ENCODE data around the gene MTCH2. TPM values are rescaled to one million over a fixed set of nuclear protein-coding genes. Genes with fewer than 3 reads are reported as not detected.

Gene MTCH2
- polyA plus RNA-seq, 1 experiment: 194 TPM

Small RNA genes within 50 kb of the gene (small RNA-seq; reads per million reads assigned to genes)
- gene RNU5E-10P (ENCODE audit: insufficient read length, low read depth): not detected

Other genes with a start within 250 kb of the MTCH2 start
- gene SLC39A13, start 234.0 kb downstream of the MTCH2 start, polyA plus RNA-seq (2011; rRNA removed): 54.4 and 65.9 TPM in 2 replicates
- 211 and 290 TPM in 2 replicates for gene PSMC3, start 216.1 kb downstream of the MTCH2 start, polyA plus RNA-seq (2011; rRNA removed)
- 0.09 TPM in 1 of 2 replicates, not detected in the other for gene RAPSN, start 193.4 kb downstream of the MTCH2 start, polyA plus RNA-seq (2011; rRNA removed)
- 87.2 and 87.5 TPM in 2 replicates for gene CELF1, start 89.4 kb downstream of the MTCH2 start, polyA plus RNA-seq (2011; rRNA removed)
- 39.2 and 39.5 TPM in 2 replicates for gene PTPMT1, start 77.0 kb downstream of the MTCH2 start, polyA plus RNA-seq (2011; rRNA removed)
- gene KBTBD4, start 63.6 kb downstream of the MTCH2 start, polyA plus RNA-seq (2011; rRNA removed): 19.5 and 20.0 TPM in 2 replicates
- 103 and 106 TPM in 2 replicates for gene NDUFS3, start 63.5 kb downstream of the MTCH2 start, polyA plus RNA-seq (2011; rRNA removed)
- gene FAM180B, start 55.9 kb downstream of the MTCH2 start, polyA plus RNA-seq (2011; rRNA removed): not detected in 2 replicates
- 0.14 and 0.19 TPM in 2 replicates for gene C1QTNF4, start 48.1 kb downstream of the MTCH2 start, polyA plus RNA-seq (2011; rRNA removed)
- 2.0 and 2.2 TPM in 2 replicates for gene AGBL2, start 72.8 kb upstream of the MTCH2 start, polyA plus RNA-seq (2011; rRNA removed)
- 60.6 and 74.2 TPM in 2 replicates for gene FNBP4, start 124.8 kb upstream of the MTCH2 start, polyA plus RNA-seq (2011; rRNA removed)
- gene NUP160, start 205.8 kb upstream of the MTCH2 start, polyA plus RNA-seq (2011; rRNA removed): 26.8 and 31.3 TPM in 2 replicates